GM12891 (cell line): ENCODE data around the gene SH2B2.

Experiments used
- DNase-seq: peaks from one replicate; pipeline ENCODE4 v3.0.0; 2011; ENCODE audit warnings: low spot score; ENCODE audit not compliant: insufficient read length
- FAIRE-seq: peaks from 2 replicates; lab custom pipeline; 2011; peaks lifted over from hg19 to GRCh38; lab: Jason Lieb, UNC
- PAX5 ChIP-seq: IDR thresholded peaks from 2 replicates; pipeline ENCODE4 v1.6.1; 2011; ENCODE audit warnings: low read length, moderate library complexity, mild to moderate bottlenecking; ENCODE audit not compliant: insufficient read depth, severe bottlenecking
- POLR2A ChIP-seq: IDR thresholded peaks from 2 replicates; pipeline ENCODE4 v1.6.1; 2011; ENCODE audit warnings: low read depth, low read length, control low read depth
- POLR2AphosphoS5 ChIP-seq: IDR thresholded peaks from 2 replicates; pipeline ENCODE4 v1.6.1; 2011; ENCODE audit warnings: low read depth, low read length, control low read depth
- POU2F2 ChIP-seq: IDR thresholded peaks from 2 replicates; pipeline ENCODE4 v1.6.1; 2011; ENCODE audit warnings: low read depth, mild to moderate bottlenecking, control low read depth, low read length, moderate library complexity
- SPI1 ChIP-seq: IDR thresholded peaks from 2 replicates; pipeline ENCODE4 v1.6.1; 2011; ENCODE audit warnings: low read depth, low read length, control low read depth
- TAF1 ChIP-seq: IDR thresholded peaks from 2 replicates; pipeline ENCODE4 v1.6.1; 2011; ENCODE audit warnings: low read depth, low read length, control low read depth

SH2B2 gene

DNA sequence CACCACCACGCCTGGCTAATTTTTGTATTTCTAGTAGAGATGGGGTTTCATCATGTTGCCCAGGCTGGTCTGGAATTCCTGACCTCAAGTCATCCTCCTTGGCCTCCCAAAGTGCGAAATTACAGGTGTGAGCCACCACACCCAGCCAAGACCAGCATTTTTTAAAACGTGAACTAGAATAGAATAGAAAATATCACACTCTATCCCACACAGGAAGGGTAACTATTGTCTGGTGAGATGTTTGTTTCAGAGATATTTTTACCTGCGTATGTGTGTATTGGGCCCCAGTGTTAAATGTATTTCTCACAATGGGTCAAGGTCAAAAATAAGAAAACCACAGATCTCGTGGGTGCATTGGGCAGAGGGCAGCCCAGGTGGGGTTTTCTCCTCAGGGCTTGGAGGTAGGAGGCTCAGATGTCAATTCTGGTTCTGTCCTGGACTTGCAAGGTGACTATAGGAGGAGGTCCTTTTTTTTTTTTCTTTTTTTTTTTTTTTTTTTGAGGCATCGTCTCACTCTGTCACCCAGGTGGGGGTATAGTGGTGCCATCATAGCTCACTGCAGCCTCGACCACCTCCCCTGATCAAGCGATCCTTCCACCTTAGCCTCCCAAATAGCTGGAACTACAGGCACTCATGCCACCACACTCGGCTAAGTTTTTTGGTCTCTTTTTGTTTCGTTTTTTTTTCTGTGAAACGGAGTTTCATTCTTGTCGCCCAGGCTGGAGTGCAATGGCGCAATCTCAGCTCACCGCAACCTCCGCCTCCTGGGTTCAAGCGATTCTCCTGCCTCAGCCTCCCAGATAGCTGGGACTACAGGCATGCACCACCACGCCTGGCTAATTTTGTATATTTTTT lies 19.0 kb downstream of the SH2B2 start:
- TF ChIP-seq SPI1 (no peak), POLR2AphosphoS5 (no peak), POU2F2 (no peak), POLR2A (no peak)
- DNase-seq (no peak), FAIRE-seq (peak; percentile 74)

DNA sequence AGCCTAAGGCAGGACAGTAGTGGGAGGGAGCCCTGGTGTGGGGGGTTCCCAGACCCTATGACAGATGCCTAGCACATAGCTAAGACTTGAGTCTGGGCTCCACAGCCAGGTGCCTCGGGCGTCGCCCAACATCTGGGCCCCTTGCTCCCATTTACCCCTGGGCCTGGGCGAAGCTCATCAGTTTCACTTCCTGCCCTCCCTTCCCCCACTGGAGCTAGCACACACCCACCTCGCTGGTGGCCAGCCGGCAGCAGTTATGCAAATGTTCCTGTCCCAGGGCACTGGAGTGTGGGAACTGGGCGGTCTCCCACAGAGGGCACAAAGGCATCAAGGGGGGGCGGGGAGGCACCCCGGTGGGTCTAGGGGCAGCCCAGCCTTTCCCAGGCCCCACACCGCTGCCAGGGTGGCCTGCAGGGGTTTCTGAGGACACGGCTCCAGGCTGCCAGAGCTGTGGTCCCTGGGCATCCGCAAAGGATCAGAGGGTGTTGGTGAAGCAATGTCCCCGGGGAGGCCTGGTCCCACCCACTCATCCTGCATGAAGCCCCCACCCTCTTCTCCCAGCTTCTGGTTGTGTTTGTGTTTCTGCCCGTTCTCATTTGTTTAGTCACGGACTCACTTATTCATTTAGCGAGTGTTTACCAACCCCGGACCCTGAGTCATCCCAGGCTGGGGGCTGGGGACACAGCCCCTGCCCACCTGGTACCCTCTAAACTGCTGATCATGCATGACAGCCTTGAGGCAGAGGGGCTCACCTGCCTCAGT lies 20.4 kb downstream of the SH2B2 start:
- DNase-seq, result peak; percentile 81
- no peak for TF ChIP-seq TAF1
- TF ChIP-seq SPI1, result peak; percentile 95
- TF ChIP-seq PAX5, result peak; percentile 40
- no peak for TF ChIP-seq POLR2A
- TF ChIP-seq POU2F2, result peak; percentile 99
- TF ChIP-seq POLR2AphosphoS5, result no peak
- peak; percentile 99 for FAIRE-seq

- DNase-seq (no peak), FAIRE-seq (no peak)
- TF ChIP-seq POLR2AphosphoS5 (no peak), TAF1 (no peak), PAX5 (no peak), POLR2A (no peak), SPI1 (no peak), POU2F2 (no peak)
Observed at GRCh38 chr7:102310414-102310815, 23.7 kb downstream of the SH2B2 start.

GRCh38 chr7:102312317-102312716 lies 25.6 kb downstream of the SH2B2 start:
- no peak for DNase-seq
- TF ChIP-seq POU2F2, result no peak
- TF ChIP-seq SPI1, result no peak
- no peak for TF ChIP-seq PAX5
- TF ChIP-seq POLR2A, result no peak
- TF ChIP-seq TAF1, result no peak
- no peak for TF ChIP-seq POLR2AphosphoS5
- FAIRE-seq, result no peak

- TF ChIP-seq PAX5, result no peak
- no peak for FAIRE-seq
- peak; percentile 5 for DNase-seq
Observed at GRCh38 chr7:102313997-102314780, 27.5 kb downstream of the SH2B2 start.

DNA sequence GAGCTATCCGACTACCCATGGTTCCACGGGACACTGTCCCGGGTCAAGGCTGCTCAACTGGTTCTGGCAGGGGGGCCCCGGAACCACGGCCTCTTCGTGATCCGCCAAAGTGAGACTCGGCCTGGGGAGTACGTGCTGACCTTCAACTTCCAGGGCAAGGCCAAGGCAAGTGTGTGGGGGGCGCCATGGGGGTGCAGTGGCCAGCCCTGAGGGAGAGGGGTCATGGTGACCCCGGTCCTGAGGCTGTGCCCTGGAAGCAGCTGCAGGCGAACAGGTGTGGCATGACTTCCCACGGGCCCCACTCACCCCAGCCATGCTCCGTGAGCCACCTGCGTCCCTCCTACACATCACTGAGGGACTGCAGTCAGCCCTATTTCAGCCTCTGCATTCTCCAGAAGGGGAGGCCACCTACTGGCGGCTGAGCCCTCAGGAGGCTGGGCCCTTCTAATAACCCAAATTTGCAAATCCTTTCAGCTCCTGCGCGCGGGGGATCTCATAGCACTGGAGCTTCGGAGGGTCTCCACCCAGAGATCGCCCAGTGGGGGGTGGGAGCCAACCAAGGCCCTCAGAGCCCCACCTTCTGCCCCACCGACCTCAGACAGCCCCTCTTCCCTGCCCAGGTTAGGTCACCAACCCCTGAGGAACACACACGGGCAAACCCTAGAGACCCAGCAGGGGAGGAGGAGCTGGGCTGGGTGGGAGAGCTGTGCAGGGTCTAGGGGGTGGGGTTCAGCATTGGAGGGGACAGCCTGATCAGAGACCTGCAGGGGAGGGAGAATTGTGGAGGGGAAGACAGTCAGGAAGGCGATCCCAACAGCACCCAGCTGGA lies 30.8 kb downstream of the SH2B2 start:
- DNase-seq, result peak; percentile 49
- no peak for FAIRE-seq
- TF ChIP-seq POLR2AphosphoS5 (no peak), POLR2A (no peak), SPI1 (no peak), TAF1 (no peak), PAX5 (no peak), POU2F2 (no peak)

DNA sequence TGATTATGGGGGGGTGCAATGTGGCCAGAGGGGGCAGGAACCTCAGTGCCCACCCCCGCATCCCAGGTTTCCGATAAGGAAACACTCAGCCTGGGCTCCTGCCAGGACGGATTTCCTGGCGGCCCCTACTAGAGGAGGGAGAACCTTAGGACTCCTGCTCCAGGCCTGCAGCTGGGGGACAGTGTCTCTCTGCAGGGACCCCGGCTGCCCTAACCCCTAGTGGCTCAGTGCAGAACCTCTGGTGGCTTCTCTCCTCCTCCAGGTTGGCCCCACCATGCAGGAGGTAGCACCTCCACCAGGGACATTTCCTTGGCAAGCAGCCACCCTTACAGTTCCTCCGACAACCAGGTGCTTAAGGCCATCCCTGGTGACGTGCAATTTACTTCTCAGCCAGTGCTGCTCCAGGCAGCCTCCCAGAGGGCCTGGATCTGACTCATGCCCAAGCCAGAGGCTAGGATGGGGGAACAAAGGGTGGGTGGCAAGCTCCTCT lies 31.9 kb downstream of the SH2B2 start:
- no peak for FAIRE-seq
- TF ChIP-seq PAX5 (no peak), POU2F2 (no peak), POLR2A (no peak), TAF1 (no peak), POLR2AphosphoS5 (no peak), SPI1 (no peak)
- peak; percentile 25 for DNase-seq

- DNase-seq, result peak; percentile 6
- TF ChIP-seq POLR2AphosphoS5 (no peak), SPI1 (no peak), POLR2A (no peak), PAX5 (no peak), POU2F2 (no peak), TAF1 (no peak)
- FAIRE-seq, result no peak
Observed at GRCh38 chr7:102319671-102320070, 33.0 kb downstream of the SH2B2 start.
